GM20431 (cell line): ENCODE results near the gene LEKR1.
"Not testable (repeated sequence)": the region's sequence is repeated elsewhere in the genome, so short reads cannot be mapped to it uniquely, and the experiment has no call there.

ENCODE experiments used
- in situ Hi-C: fragments of 300-500 bp; cut with MseI, MboI; formaldehyde crosslinking; loops from one replicate; pipeline ENCODE4 v1.15.0; 2020; ENCODE audit warnings: low sequenced_read_pairs; ENCODE audit not compliant: unreplicated experiment

The LEKR1 gene

GRCh38 chr3:156834435-156834834, 8.3 kb downstream of the LEKR1 start:
- in situ Hi-C loops: no loop called here

- in situ Hi-C loops: no loop called here
Measured at GRCh38 chr3:156834962-156835535, 8.9 kb downstream of the LEKR1 start.

- in situ Hi-C loops: no loop called here
Measured at GRCh38 chr3:156836701-156837100, 10.5 kb downstream of the LEKR1 start.

- in situ Hi-C loops: no loop called here
Measured at GRCh38 chr3:156837115-156837514, 11.0 kb downstream of the LEKR1 start.

- in situ Hi-C loops: no loop called here
Measured at GRCh38 chr3:156838035-156838434, 11.9 kb downstream of the LEKR1 start.

GRCh38 chr3:156840826-156841689, 14.9 kb downstream of the LEKR1 start:
- in situ Hi-C loops: no loop called here

- in situ Hi-C loops: no loop called here
Measured at GRCh38 chr3:156843071-156843808, 17.1 kb downstream of the LEKR1 start.

GRCh38 chr3:156847752-156848448, 21.7 kb downstream of the LEKR1 start:
- in situ Hi-C loops: no loop called here

- in situ Hi-C loops: no loop called here
Measured at GRCh38 chr3:156859578-156859977, 33.4 kb downstream of the LEKR1 start.

- in situ Hi-C loops: no loop called here
Measured at GRCh38 chr3:156860873-156861272, 34.7 kb downstream of the LEKR1 start.

- in situ Hi-C loops: no loop called here
Measured at GRCh38 chr3:156862338-156862737, 36.2 kb downstream of the LEKR1 start.

- in situ Hi-C loops: no loop called here
Measured at GRCh38 chr3:156865732-156866131, 39.6 kb downstream of the LEKR1 start.

- in situ Hi-C loops: no loop called here
Measured at GRCh38 chr3:156867174-156867573, 41.0 kb downstream of the LEKR1 start.

- in situ Hi-C loops: no loop called here
Measured at GRCh38 chr3:156867920-156868319, 41.8 kb downstream of the LEKR1 start.

- in situ Hi-C loops: no loop called here
Measured at GRCh38 chr3:156873906-156874305, 47.8 kb downstream of the LEKR1 start.

- in situ Hi-C loops: not testable (repeated sequence)
Measured at GRCh38 chr3:156879491-156879890, 53.3 kb downstream of the LEKR1 start.

GRCh38 chr3:156885761-156886160, 59.6 kb downstream of the LEKR1 start:
- in situ Hi-C loops: no loop called here

GRCh38 chr3:156888176-156888575, 62.0 kb downstream of the LEKR1 start:
- in situ Hi-C loops: no loop called here

- in situ Hi-C loops: no loop called here
Measured at GRCh38 chr3:156888576-156888975, 62.4 kb downstream of the LEKR1 start.

- in situ Hi-C loops: no loop called here
Measured at GRCh38 chr3:156892701-156893100, 66.5 kb downstream of the LEKR1 start.
